Mesendoderm (in vitro differentiated cells): ENCODE results near the gene CMPK1.
"Not testable (repeated sequence)": the region's sequence is repeated elsewhere in the genome, so short reads cannot be mapped to it uniquely, and the experiment has no call there.

Source experiments
- DNase-seq: peaks from one replicate; pipeline ENCODE4 v3.0.0; 2013
- H2AK5ac ChIP-seq: 2 replicates; pipeline ENCODE4 v1.6.1; 2013; ENCODE audit warnings: low read length, inconsistent platforms
- H2BK120ac ChIP-seq: 2 replicates; pipeline ENCODE4 v1.6.1; 2013; ENCODE audit warnings: low read depth, mild to moderate bottlenecking, low read length, moderate library complexity, mixed read lengths
- H2BK15ac ChIP-seq: replicated peaks from 2 replicates; pipeline ENCODE4 v1.6.1; 2013; ENCODE audit warnings: low read depth, mild to moderate bottlenecking, moderate library complexity
- H2BK5ac ChIP-seq: 2 replicates; pipeline ENCODE4 v1.6.1; 2013; ENCODE audit warnings: low read length, inconsistent platforms
- H3K18ac ChIP-seq: 2 replicates; pipeline ENCODE4 v1.6.1; 2013; ENCODE audit warnings: mild to moderate bottlenecking, low read length, mixed read lengths
- H3K23ac ChIP-seq: one replicate; pipeline ENCODE4 v1.6.1; 2013; ENCODE audit warnings: low read length
- H3K27ac ChIP-seq: 2 replicates; pipeline ENCODE4 v1.5.1; 2013; ENCODE audit warnings: low read depth, mild to moderate bottlenecking, inconsistent platforms, low read length, moderate library complexity
- H3K27me3 ChIP-seq: 2 replicates; pipeline ENCODE4 v1.6.1; 2013; ENCODE audit warnings: low read length, control low read depth, mild to moderate bottlenecking, inconsistent platforms; ENCODE audit not compliant: insufficient read depth, poor library complexity
- H3K36me3 ChIP-seq: 2 replicates; pipeline ENCODE4 v1.6.1; 2013; ENCODE audit warnings: low read length, inconsistent platforms; ENCODE audit not compliant: control insufficient read depth, insufficient read depth
- H3K4ac ChIP-seq: one replicate; pipeline ENCODE4 v1.6.1; 2013; ENCODE audit warnings: low read depth, mild to moderate bottlenecking, low read length, moderate library complexity
- H3K4me1 ChIP-seq: 2 replicates; pipeline ENCODE4 v1.6.1; 2013; ENCODE audit warnings: low read depth, low read length, inconsistent platforms; ENCODE audit not compliant: control insufficient read depth
- H3K4me2 ChIP-seq: 2 replicates; pipeline ENCODE4 v1.6.1; 2013; ENCODE audit warnings: low read length
- H3K4me3 ChIP-seq: 2 replicates; pipeline ENCODE4 v1.5.1; 2013; ENCODE audit warnings: mild to moderate bottlenecking, low read length
- H3K56ac ChIP-seq: one replicate; pipeline ENCODE4 v1.6.1; 2013; ENCODE audit warnings: low read length
- H3K79me1 ChIP-seq: 2 replicates; pipeline ENCODE4 v1.6.1; 2013; ENCODE audit warnings: low read length, inconsistent platforms
- H3K79me2 ChIP-seq: 2 replicates; pipeline ENCODE4 v1.6.1; 2013; ENCODE audit warnings: mild to moderate bottlenecking, low read length; ENCODE audit not compliant: control insufficient read depth, insufficient read depth
- H3K9ac ChIP-seq: 2 replicates; pipeline ENCODE4 v1.6.1; 2013; ENCODE audit warnings: low read length, inconsistent platforms
- H4K5ac ChIP-seq: one replicate; pipeline ENCODE4 v1.6.1; 2013; ENCODE audit warnings: low read length
- H4K8ac ChIP-seq: one replicate; pipeline ENCODE4 v1.6.1; 2013; ENCODE audit warnings: low read depth, mild to moderate bottlenecking, control low read depth, low read length, moderate library complexity
- WGBS: extraction: QIAGEN DNeasy Blood & Tissue Kit; methylation state at CpG from one replicate; pipeline ENCODE4 v1.1.7; 2013; ENCODE audit warnings: low lambda C conversion rate, missing lambda C conversion rate; ENCODE audit not compliant: insufficient coverage; ENCODE audit errors: extremely low coverage; 5-methylcytosine and 5-hydroxymethylcytosine counted together

Gene CMPK1

DNA sequence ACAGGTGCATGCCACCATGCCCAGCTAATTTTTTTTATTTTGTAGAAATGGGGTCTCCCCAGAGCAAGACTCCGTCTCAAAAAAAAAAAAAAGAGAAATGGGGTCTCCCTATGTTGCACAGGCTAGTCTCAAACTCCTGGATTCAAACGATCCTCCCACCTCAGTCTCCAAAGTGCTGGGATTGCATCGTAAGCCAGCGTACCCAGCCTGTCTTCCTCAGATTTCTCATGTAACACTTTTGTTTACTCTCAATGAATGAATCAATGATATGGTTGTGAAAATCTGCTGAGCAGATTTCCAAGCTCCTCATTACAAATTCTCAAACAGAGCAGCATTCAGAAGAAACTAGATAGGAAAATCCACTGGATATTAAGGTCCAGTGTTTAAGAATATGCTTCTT, 6.6 kb downstream of the CMPK1 start:
- Histone ChIP-seq H4K5ac (no peak overlapping the region), H3K9ac (no peak overlapping the region), H3K4ac (no peak overlapping the region), H2AK5ac (no peak overlapping the region), H3K79me2 (peaks cover 12% of the 10 kb centered on the region), H2BK15ac (no peak overlapping the region), H3K18ac (no peak overlapping the region), H3K27ac (no peak overlapping the region), H4K8ac (no peak overlapping the region), H3K56ac (no peak overlapping the region), H3K4me1 (no peaks in the 10 kb centered on the region), H2BK120ac (no peak overlapping the region), H3K79me1 (peaks cover 5% of the 10 kb centered on the region), H3K36me3 (no peaks in the 10 kb centered on the region), H2BK5ac (no peak overlapping the region), H3K23ac (no peak overlapping the region), H3K27me3 (no peaks in the 10 kb centered on the region), H3K4me3 (no peak overlapping the region), H3K4me2 (no peak overlapping the region)
- WGBS, result no CpG with 5 or more reads among the region's 4 CpGs
- DNase-seq, result no peak

DNA sequence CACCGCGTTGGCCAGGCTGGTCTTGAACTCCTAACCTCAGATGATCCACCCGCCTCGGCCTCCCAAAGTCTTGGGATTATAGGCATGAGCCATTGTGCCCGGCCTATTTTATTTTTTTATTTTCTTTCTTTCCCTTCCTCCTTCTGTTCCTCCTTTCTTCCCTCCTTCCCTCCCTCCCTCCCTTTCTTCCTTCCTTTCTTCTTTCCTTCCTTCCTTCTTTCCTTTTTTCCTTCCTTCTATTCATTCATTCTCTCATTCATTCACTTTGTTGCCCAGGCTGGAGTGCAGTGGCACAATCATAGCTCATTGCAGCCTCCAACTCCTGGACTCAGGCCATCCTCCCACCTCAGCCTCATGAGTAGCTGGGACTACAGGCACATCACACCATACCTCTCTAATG, 13.4 kb downstream of the CMPK1 start:
- not testable (repeated sequence) for H2BK15ac ChIP-seq, H4K5ac ChIP-seq, H3K4me1 ChIP-seq, DNase-seq, H3K23ac ChIP-seq, H3K4me3 ChIP-seq, H3K27me3 ChIP-seq, H3K18ac ChIP-seq, H2BK5ac ChIP-seq, H3K56ac ChIP-seq, H3K79me1 ChIP-seq, H3K9ac ChIP-seq, H3K4ac ChIP-seq, H2BK120ac ChIP-seq, H2AK5ac ChIP-seq, H4K8ac ChIP-seq, H3K79me2 ChIP-seq, H3K4me2 ChIP-seq, H3K27ac ChIP-seq, H3K36me3 ChIP-seq
- no CpG with 5 or more reads among the region's 5 CpGs for WGBS

DNA sequence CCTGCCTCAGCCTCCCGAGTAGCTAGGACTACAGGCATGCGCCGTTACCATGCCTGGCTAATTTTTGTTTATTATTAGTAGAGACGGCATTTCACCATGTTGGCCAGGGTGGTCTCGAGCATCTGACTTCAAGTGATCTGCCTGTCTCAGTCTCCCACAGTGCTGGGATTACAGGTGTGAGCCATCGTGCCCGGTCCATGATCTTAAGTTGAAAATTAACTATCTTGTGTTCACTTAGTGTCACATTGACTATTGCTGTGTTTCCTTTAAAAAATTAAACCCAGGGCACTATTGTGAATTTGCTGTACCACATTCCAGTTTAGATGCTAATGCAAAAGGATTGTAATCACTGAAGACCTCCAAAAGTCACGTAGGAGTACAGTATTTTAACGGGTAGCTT, 14.1 kb downstream of the CMPK1 start:
- no peaks in the 10 kb centered on the region for H3K4me1 ChIP-seq
- no peak for DNase-seq
- H3K79me2 ChIP-seq, result peaks cover 2% of the 10 kb centered on the region
- H2AK5ac ChIP-seq, result no peak overlapping the region
- peaks cover 6% of the 10 kb centered on the region for H3K79me1 ChIP-seq
- no peak overlapping the region for H2BK5ac ChIP-seq
- H3K4ac ChIP-seq, result no peak overlapping the region
- no peak overlapping the region for H3K23ac ChIP-seq
- H3K9ac ChIP-seq, result no peak overlapping the region
- WGBS, result no CpG with 5 or more reads among the region's 9 CpGs
- H4K5ac ChIP-seq, result no peak overlapping the region
- no peaks in the 10 kb centered on the region for H3K27me3 ChIP-seq
- no peak overlapping the region for H3K4me3 ChIP-seq
- H3K56ac ChIP-seq, result no peak overlapping the region
- H3K4me2 ChIP-seq, result no peak overlapping the region
- H3K18ac ChIP-seq, result no peak overlapping the region
- H4K8ac ChIP-seq, result no peak overlapping the region
- H2BK120ac ChIP-seq, result no peak overlapping the region
- no peaks in the 10 kb centered on the region for H3K36me3 ChIP-seq
- H2BK15ac ChIP-seq, result no peak overlapping the region
- H3K27ac ChIP-seq, result no peak overlapping the region

DNA sequence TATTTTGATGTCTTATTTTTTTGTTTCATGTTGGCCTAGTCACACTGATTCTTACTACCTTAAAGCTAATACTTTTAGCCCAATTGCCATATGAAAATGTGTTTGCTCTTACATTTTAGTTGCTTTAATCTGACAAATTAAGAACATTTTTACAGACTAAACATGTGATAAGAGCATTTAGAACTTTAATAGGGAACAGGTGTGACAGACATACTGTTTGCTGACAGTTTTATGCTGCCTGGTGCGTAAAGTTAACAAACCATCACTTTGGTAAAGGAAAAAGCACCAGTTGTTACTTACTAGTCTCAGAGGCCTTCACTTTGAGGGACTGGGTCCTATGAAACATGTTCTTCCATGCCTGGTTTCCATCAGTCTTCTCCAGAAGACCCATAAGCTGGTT, 14.7 kb downstream of the CMPK1 start:
- H3K27ac ChIP-seq, result no peak overlapping the region
- no peak overlapping the region for H2BK120ac ChIP-seq
- no peaks in the 10 kb centered on the region for H3K4me1 ChIP-seq
- H2BK5ac ChIP-seq, result no peak overlapping the region
- H3K4me3 ChIP-seq, result no peak overlapping the region
- H2AK5ac ChIP-seq, result no peak overlapping the region
- no peak overlapping the region for H2BK15ac ChIP-seq
- H3K27me3 ChIP-seq, result no peaks in the 10 kb centered on the region
- no peak overlapping the region for H3K23ac ChIP-seq
- H4K8ac ChIP-seq, result no peak overlapping the region
- H3K79me1 ChIP-seq, result peaks cover 6% of the 10 kb centered on the region
- whole genome bisulfite sequencing, result no CpG with 5 or more reads among the region's 1 CpG
- H4K5ac ChIP-seq, result no peak overlapping the region
- no peak overlapping the region for H3K56ac ChIP-seq
- H3K9ac ChIP-seq, result no peak overlapping the region
- peaks cover 2% of the 10 kb centered on the region for H3K79me2 ChIP-seq
- H3K4ac ChIP-seq, result no peak overlapping the region
- H3K36me3 ChIP-seq, result no peaks in the 10 kb centered on the region
- H3K4me2 ChIP-seq, result no peak overlapping the region
- no peak overlapping the region for H3K18ac ChIP-seq
- DNase-seq, result no peak

DNA sequence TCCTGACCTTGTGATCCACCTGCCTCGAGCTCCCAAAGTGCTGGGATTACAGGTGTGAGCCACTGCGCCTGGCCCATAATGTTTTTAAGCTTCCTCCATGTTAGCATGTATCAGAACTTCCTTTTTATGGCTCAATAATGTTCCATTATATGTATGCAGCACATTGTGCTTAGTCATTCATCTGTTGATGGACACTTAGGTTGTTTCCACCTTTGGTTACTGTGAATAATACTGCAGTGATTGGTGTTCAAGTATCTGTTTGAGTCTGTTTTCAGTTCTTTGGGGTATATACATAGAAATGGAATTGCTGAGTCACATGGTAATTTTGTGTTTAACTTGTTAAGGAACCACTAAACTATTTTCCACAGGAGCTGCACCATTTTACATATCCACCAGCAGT, 17.7 kb downstream of the CMPK1 start:
- Histone ChIP-seq H3K4me2 (no peak overlapping the region), H3K4ac (no peak overlapping the region), H2BK120ac (no peak overlapping the region), H3K36me3 (no peaks in the 10 kb centered on the region), H3K27ac (no peak overlapping the region), H3K23ac (no peak overlapping the region), H4K5ac (no peak overlapping the region), H3K79me1 (peaks cover 6% of the 10 kb centered on the region), H2BK15ac (no peak overlapping the region), H3K27me3 (no peaks in the 10 kb centered on the region), H3K79me2 (peaks cover 2% of the 10 kb centered on the region), H3K56ac (no peak overlapping the region), H4K8ac (no peak overlapping the region), H2AK5ac (no peak overlapping the region), H3K18ac (no peak overlapping the region), H3K9ac (no peak overlapping the region), H3K4me3 (no peak overlapping the region), H3K4me1 (no peaks in the 10 kb centered on the region), H2BK5ac (no peak overlapping the region)
- no peak for DNase-seq
- WGBS, result no CpG with 5 or more reads among the region's 2 CpGs

DNA sequence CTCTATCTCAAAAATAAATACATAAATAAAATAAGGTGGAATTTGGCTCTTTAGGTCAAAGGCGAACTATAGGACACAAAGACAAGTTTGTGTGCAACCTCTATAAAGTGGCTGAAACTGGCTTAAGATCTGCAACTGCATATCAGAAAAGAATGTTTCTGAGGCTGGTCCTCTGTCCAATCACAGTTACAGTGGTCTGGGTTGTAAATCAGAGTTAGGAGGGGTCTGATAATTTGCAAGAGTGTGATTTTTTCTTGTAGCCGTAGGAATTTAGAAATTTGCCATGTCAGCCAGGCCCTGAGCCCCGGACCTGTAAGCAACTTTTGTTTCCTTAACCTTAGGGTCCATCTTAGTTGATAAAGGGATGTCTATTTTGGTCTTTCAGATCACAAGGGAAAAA, 27.8 kb downstream of the CMPK1 start:
- H3K79me2 ChIP-seq, result no peaks in the 10 kb centered on the region
- H4K5ac ChIP-seq, result no peak overlapping the region
- no peaks in the 10 kb centered on the region for H3K36me3 ChIP-seq
- no peak overlapping the region for H3K4me3 ChIP-seq
- no peak overlapping the region for H2BK5ac ChIP-seq
- no peak overlapping the region for H3K23ac ChIP-seq
- H3K27ac ChIP-seq, result no peak overlapping the region
- no peak overlapping the region for H3K18ac ChIP-seq
- H3K27me3 ChIP-seq, result no peaks in the 10 kb centered on the region
- peaks cover 6% of the 10 kb centered on the region for H3K79me1 ChIP-seq
- H3K56ac ChIP-seq, result no peak overlapping the region
- H3K9ac ChIP-seq, result no peak overlapping the region
- no peak overlapping the region for H2BK120ac ChIP-seq
- no peak overlapping the region for H2AK5ac ChIP-seq
- no peak for DNase-seq
- no CpG with 5 or more reads among the region's 3 CpGs for WGBS
- no peak overlapping the region for H4K8ac ChIP-seq
- no peaks in the 10 kb centered on the region for H3K4me1 ChIP-seq
- no peak overlapping the region for H3K4me2 ChIP-seq
- H2BK15ac ChIP-seq, result no peak overlapping the region
- no peak overlapping the region for H3K4ac ChIP-seq
